ENCODE results near the gene SFTPD. TPM values are rescaled to one million over a fixed set of nuclear protein-coding genes. Genes with fewer than 3 reads are reported as not detected.
"Not testable (repeated sequence)": the region's sequence is repeated elsewhere in the genome, so short reads cannot be mapped to it uniquely, and the experiment has no call there.

SFTPD gene
- total RNA-seq (1 to 10 TPM in 4 of 10 donors, under 1 TPM in 6; 0.29 to 2.2 (median 0.87) TPM), polyA plus RNA-seq (under 1 TPM in 1 of 2 donors, not detected in 1; 0.22 TPM)
- long read RNA-seq, donor 1, partial matches to known transcripts = 0 of 1 reads
- long read RNA-seq, donor 1, other reads (novel, unspliced or antisense) = 1 of 1 reads
- long read RNA-seq, donor 2, partial matches to known transcripts = 0 of 2 reads
- long read RNA-seq, donor 2, other reads (novel, unspliced or antisense) = 2 of 2 reads
- long read RNA-seq, donor 3, partial matches to known transcripts = 0 of 1 reads
- long read RNA-seq, donor 3, other reads (novel, unspliced or antisense) = 1 of 1 reads

DNA sequence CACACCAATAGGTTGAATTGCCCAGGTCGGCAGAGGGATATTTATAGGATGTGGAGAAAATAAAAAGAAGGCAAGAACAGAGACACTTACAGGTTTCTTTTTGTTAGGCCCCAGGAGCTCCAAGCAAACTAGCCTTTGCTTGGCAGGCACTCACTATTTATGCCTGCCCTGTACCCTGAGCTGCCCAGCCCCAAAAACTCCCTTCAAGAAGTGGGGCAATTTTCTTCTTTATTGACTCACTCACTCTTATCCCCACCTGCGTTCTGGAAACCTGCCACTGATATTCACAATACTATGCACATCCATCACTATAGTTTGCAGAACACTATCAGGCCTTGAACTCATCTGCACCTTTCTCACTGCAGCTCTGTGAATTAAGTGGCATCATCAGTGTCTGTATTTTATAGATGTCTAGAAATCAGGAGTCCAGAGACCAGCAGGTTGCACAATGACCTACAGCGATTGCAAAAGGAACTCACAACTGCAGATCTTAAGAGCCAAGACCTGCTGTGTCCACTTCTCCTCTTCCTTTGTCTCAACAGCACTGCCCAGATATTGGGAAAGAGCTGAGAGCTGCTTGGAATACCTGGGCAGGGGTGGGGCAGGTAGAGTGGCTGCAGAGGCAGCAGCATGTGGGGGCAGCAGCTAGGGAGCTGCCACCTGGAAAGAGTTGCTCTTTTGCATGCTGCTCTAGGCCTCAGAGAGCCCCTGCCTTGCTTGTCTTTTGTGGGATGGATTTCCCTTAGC is at the start of gene SFTPD:
SFTPD (minus strand) TSS at position 130 of the 747 bp plus-strand sequence. CDS start 2,446 bp downstream, outside the sequence.
- H3K27me3 ChIP-seq = peaks cover 0 to 4% (median 0%) of the 10 kb centered on the region in 7 donors
- peaks cover 0 to 16% (median 0%) of the 10 kb centered on the region in 9 donors for H3K36me3 ChIP-seq
- ATAC-seq (no peak), DNase-seq (no peak)
- peaks cover 0 to 37% (median 10%) of the 10 kb centered on the region in 11 donors for H3K9me3 ChIP-seq
- H3K4me3 ChIP-seq = no peak within 1 kb of the TSS
- no peak within 1 kb of the TSS for H3K27ac ChIP-seq
- no peaks in the 10 kb centered on the region for H3K4me1 ChIP-seq
- TF ChIP-seq, protein P1, sequence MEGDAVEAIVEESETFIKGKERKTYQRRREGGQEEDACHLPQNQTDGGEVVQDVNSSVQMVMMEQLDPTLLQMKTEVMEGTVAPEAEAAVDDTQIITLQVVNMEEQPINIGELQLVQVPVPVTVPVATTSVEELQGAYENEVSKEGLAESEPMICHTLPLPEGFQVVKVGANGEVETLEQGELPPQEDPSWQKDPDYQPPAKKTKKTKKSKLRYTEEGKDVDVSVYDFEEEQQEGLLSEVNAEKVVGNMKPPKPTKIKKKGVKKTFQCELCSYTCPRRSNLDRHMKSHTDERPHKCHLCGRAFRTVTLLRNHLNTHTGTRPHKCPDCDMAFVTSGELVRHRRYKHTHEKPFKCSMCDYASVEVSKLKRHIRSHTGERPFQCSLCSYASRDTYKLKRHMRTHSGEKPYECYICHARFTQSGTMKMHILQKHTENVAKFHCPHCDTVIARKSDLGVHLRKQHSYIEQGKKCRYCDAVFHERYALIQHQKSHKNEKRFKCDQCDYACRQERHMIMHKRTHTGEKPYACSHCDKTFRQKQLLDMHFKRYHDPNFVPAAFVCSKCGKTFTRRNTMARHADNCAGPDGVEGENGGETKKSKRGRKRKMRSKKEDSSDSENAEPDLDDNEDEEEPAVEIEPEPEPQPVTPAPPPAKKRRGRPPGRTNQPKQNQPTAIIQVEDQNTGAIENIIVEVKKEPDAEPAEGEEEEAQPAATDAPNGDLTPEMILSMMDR (IDR thresholded peaks at IDR 0.05) = no peak
- WGBS, 2 donors = 77 to 83% methylated on average over 3 of the region's 3 CpGs
- intact Hi-C loops (cut with DNase I) = no loop called here

- ATAC-seq (no peak), DNase-seq (no peak)
- H3K9me3 ChIP-seq = peaks cover 0 to 8% (median 0%) of the 10 kb centered on the region in 11 donors
- H3K36me3 ChIP-seq = no peaks in the 10 kb centered on the region
- H3K27me3 ChIP-seq = no peaks in the 10 kb centered on the region
- no peaks in the 10 kb centered on the region for H3K4me1 ChIP-seq
- intact Hi-C loops (cut with DNase I) = no loop called here
- TF ChIP-seq, protein P1 (IDR thresholded peaks at IDR 0.05) = no peak
- H3K27ac ChIP-seq = no peak overlapping the region
- WGBS, 2 donors = 10 to 21% methylated on average over 1 of the region's 1 CpG
- H3K4me3 ChIP-seq = no peak overlapping the region
These were observed 47.2 kb upstream of the SFTPD start for GRCh38 chr10:79995979-79996634.

DNA sequence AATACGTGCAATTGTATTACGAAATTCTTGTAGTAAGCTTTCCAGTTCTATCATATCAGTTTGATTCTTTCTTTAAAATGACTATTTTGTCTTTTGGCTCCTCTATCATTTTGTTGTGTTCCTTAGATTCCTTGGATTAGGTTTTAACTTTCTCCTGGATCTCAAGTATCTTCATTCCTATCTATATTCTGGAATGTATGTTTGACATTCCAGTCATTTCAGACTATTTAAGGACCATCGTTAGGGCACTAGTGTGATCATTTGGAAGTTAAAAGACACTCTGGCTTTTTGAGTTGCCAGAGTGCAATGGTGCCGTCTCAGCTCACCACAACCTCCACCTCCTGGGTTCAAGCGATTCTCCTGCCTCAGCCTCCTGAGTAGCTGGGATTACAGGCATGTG is 45.7 kb upstream of the SFTPD start:
- Histone ChIP-seq H3K4me3 (no peak overlapping the region), H3K27me3 (no peaks in the 10 kb centered on the region), H3K36me3 (no peaks in the 10 kb centered on the region), H3K4me1 (no peaks in the 10 kb centered on the region), H3K27ac (no peak overlapping the region), H3K9me3 (peaks cover 0 to 23% (median 9%) of the 10 kb centered on the region in 11 donors)
- TF ChIP-seq, protein P1 (IDR thresholded peaks at IDR 0.05) = no peak
- WGBS, 2 donors = 74% methylated on average over 5 of the region's 5 CpGs
- DNase-seq (no peak), ATAC-seq (no peak)
- intact Hi-C loops (cut with DNase I) = no loop called here

DNA sequence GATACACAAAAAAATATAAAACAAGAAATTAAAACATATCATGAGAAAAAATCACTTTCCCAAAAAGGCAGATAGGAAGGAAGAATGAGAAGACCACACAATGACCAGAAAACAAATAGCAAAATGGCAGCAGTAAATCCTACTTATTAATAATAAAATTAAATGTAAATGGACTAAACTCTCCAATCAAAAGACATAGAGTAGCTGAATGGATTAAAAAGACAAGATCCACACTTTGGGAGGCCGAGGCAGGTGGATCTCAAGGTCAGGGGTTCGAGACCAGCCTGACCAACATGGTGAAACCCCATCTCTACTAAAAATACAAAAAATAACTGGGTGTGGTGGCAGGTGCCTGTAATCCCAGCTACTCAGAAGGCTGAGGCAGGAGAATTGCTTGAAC is 39.3 kb upstream of the SFTPD start:
- peaks cover 0 to 24% (median 19%) of the 10 kb centered on the region in 7 donors for H3K27me3 ChIP-seq
- DNase-seq; H3K27ac ChIP-seq; H3K4me1 ChIP-seq; ATAC-seq; H3K36me3 ChIP-seq; H3K4me3 ChIP-seq; intact Hi-C loops (cut with DNase I): not testable (repeated sequence)
- WGBS, 2 donors = 84 to 85% methylated on average over 2 of the region's 2 CpGs
- peaks cover 0 to 36% (median 14%) of the 10 kb centered on the region in 11 donors for H3K9me3 ChIP-seq

- H3K9me3 ChIP-seq = peaks cover 0 to 34% (median 14%) of the 10 kb centered on the region in 11 donors
- intact Hi-C loops (cut with DNase I); H3K4me3 ChIP-seq; H3K36me3 ChIP-seq; DNase-seq; ATAC-seq; H3K27ac ChIP-seq: not testable (repeated sequence)
- WGBS, 2 donors = 50 to 66% methylated on average over 2 of the region's 2 CpGs
- peaks cover 0 to 13% (median 10%) of the 10 kb centered on the region in 9 donors for H3K4me1 ChIP-seq
- H3K27me3 ChIP-seq = peaks cover 0 to 39% (median 21%) of the 10 kb centered on the region in 7 donors
These were observed 37.8 kb upstream of the SFTPD start for GRCh38 chr10:79986661-79987060.
